Karpas-422 (cell line): ENCODE measurements around the gene PSMB9. TPM values are rescaled to one million over a fixed set of nuclear protein-coding genes. Genes with fewer than 3 reads are reported as not detected.

Source experiments
- DNase-seq: peaks from one replicate; pipeline ENCODE4 v3.0.0-alpha.2; 2015
- H2AFZ ChIP-seq: fragments of 200-600 bp; sonication (generic); 2 replicates; pipeline ENCODE4 v1.6.1; 2014; ENCODE audit warnings: antibody characterized with exemption, low read length, mixed read lengths
- H3K27ac ChIP-seq: fragments of 200-600 bp; sonication (generic); 2 replicates; pipeline ENCODE4 v1.5.1; 2014; ENCODE audit warnings: mild to moderate bottlenecking, low read length, moderate library complexity
- H3K27me3 ChIP-seq: fragments of 200-600 bp; sonication (generic); 2 replicates; pipeline ENCODE4 v1.6.1; 2014; ENCODE audit warnings: low read length, mixed read lengths
- H3K36me3 ChIP-seq: fragments of 200-600 bp; sonication (generic); 2 replicates; pipeline ENCODE4 v1.6.1; 2014; ENCODE audit warnings: low read length, mixed read lengths; ENCODE audit not compliant: insufficient read depth
- H3K4me1 ChIP-seq: fragments of 200-600 bp; sonication (generic); 2 replicates; pipeline ENCODE4 v1.6.1; 2014; ENCODE audit warnings: mild to moderate bottlenecking, low read length, mixed read lengths
- H3K4me2 ChIP-seq: fragments of 200-600 bp; sonication (generic); 2 replicates; pipeline ENCODE4 v1.6.1; 2014; ENCODE audit warnings: low read length, low read depth, mild to moderate bottlenecking; ENCODE audit not compliant: poor library complexity, severe bottlenecking
- H3K4me3 ChIP-seq: fragments of 200-600 bp; sonication (generic); 2 replicates; pipeline ENCODE4 v1.5.1; 2014; ENCODE audit warnings: mild to moderate bottlenecking, antibody characterized with exemption, low read length, mixed read lengths
- H3K79me2 ChIP-seq: fragments of 200-600 bp; sonication (generic); 2 replicates; pipeline ENCODE4 v1.6.1; 2014; ENCODE audit warnings: mild to moderate bottlenecking, low read length, mixed read lengths
- H3K9ac ChIP-seq: fragments of 200-600 bp; sonication (generic); 2 replicates; pipeline ENCODE4 v1.6.0; 2014; ENCODE audit warnings: low read length
- H3K9me2 ChIP-seq: fragments of 200-600 bp; sonication (generic), shearing (Covaris generic); replicated peaks from 2 replicates; pipeline ENCODE4 v1.6.0; 2014; ENCODE audit warnings: mild to moderate bottlenecking, low read length, moderate library complexity; ENCODE audit not compliant: insufficient read depth
- H3K9me3 ChIP-seq: fragments of 300-700, 200-600 bp; sonication (generic); 2 replicates; pipeline ENCODE4 v1.6.1; 2014; ENCODE audit warnings: low read length, mixed read lengths
- H4K20me1 ChIP-seq: fragments of 200-600 bp; sonication (generic); 2 replicates; pipeline ENCODE4 v1.6.1; 2014; ENCODE audit warnings: mild to moderate bottlenecking, antibody characterized with exemption, low read length, low read depth; ENCODE audit not compliant: insufficient read depth
- total RNA-seq: library from RNA; depleted of rRNA; stranded (reverse); fragments of >200 nt; shearing (Covaris generic); gene quantifications from 2 replicates; pipeline ENCODE4 v1.2.3, GENCODE V29; 2014; ENCODE audit warnings: low replicate concordance

PSMB9 gene
- total RNA-seq, 1 experiment from 2014 or later, result 185 TPM

GRCh38 chr6:32847795-32848194 is 6.2 kb upstream of the PSMB9 start:
- peaks cover 73% of the 10 kb centered on the region for H3K79me2 ChIP-seq
- peaks cover 66% of the 10 kb centered on the region for H3K4me1 ChIP-seq
- DNase-seq, result no peak
- no peaks in the 10 kb centered on the region for H4K20me1 ChIP-seq
- no peak overlapping the region for H3K27ac ChIP-seq
- H3K36me3 ChIP-seq, result peaks cover 50% of the 10 kb centered on the region
- no peaks in the 10 kb centered on the region for H3K9me2 ChIP-seq
- H3K9ac ChIP-seq, result no peak overlapping the region
- no peaks in the 10 kb centered on the region for H3K27me3 ChIP-seq
- H3K9me3 ChIP-seq, result no peaks in the 10 kb centered on the region
- no peak overlapping the region for H3K4me3 ChIP-seq
- no peak overlapping the region for H3K4me2 ChIP-seq
- H2AFZ ChIP-seq, result no peak overlapping the region

DNA sequence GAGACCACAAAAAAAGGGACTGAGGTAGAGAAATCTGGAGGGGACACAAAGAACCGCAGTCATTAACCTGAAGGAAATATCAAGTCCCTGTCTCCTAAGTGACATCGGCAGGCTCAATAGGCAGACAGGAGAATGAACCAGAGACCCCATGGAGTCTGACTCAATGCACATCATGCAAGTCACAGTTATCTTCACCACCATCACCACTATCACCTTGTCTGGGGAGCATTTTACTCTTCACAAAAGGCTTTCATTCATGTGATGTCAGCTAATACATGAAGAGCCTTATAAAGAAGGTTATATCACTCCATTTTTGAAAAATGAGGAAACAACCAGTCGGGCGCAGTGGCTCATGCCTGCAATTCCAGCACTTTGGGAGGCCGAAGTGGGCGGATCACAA is 4.9 kb upstream of the PSMB9 start:
- Histone ChIP-seq H3K4me3 (no peak overlapping the region), H3K27me3 (no peaks in the 10 kb centered on the region), H3K9ac (no peak overlapping the region), H3K9me3 (no peaks in the 10 kb centered on the region), H3K4me1 (peaks cover 60% of the 10 kb centered on the region), H4K20me1 (no peaks in the 10 kb centered on the region), H3K36me3 (peaks cover 49% of the 10 kb centered on the region), H3K4me2 (no peak overlapping the region), H3K79me2 (peaks cover 71% of the 10 kb centered on the region), H2AFZ (no peak overlapping the region), H3K27ac (no peak overlapping the region), H3K9me2 (no peaks in the 10 kb centered on the region)
- no peak for DNase-seq

GRCh38 chr6:32851025-32851424 is 3.0 kb upstream of the PSMB9 start:
- Histone ChIP-seq H3K79me2 (peaks cover 83% of the 10 kb centered on the region), H3K4me2 (peak overlapping the region; percentile 87), H3K4me3 (peak overlapping the region; percentile 81; the same call in 1 of the 2 replicates), H3K27me3 (no peaks in the 10 kb centered on the region), H4K20me1 (no peaks in the 10 kb centered on the region), H3K9me3 (no peaks in the 10 kb centered on the region), H3K27ac (peak overlapping the region; percentile 85), H3K36me3 (peaks cover 46% of the 10 kb centered on the region), H3K9ac (peak overlapping the region; percentile 98), H2AFZ (no peak overlapping the region), H3K9me2 (no peaks in the 10 kb centered on the region), H3K4me1 (peaks cover 57% of the 10 kb centered on the region)
- no peak for DNase-seq

- H3K9me2 ChIP-seq, result no peaks in the 10 kb centered on the region
- peak overlapping the region; percentile 81 for H3K4me3 ChIP-seq
- no peaks in the 10 kb centered on the region for H3K9me3 ChIP-seq
- H3K79me2 ChIP-seq, result peaks cover 83% of the 10 kb centered on the region
- no peak overlapping the region for H2AFZ ChIP-seq
- peaks cover 52% of the 10 kb centered on the region for H3K4me1 ChIP-seq
- DNase-seq, result peak; percentile 80
- no peaks in the 10 kb centered on the region for H3K27me3 ChIP-seq
- peak overlapping the region; percentile 98 for H3K9ac ChIP-seq
- H4K20me1 ChIP-seq, result no peaks in the 10 kb centered on the region
- peak overlapping the region; percentile 87 for H3K4me2 ChIP-seq
- H3K36me3 ChIP-seq, result peaks cover 35% of the 10 kb centered on the region
- peak overlapping the region; percentile 85 for H3K27ac ChIP-seq
Measured at GRCh38 chr6:32852018-32852843, 1.8 kb upstream of the PSMB9 start.

- peak; percentile 74 for DNase-seq
- Histone ChIP-seq H3K79me2 (peaks cover 83% of the 10 kb centered on the region), H3K36me3 (peaks cover 35% of the 10 kb centered on the region), H3K9me3 (no peaks in the 10 kb centered on the region), H3K9me2 (no peaks in the 10 kb centered on the region), H3K4me2 (peak overlapping the region; percentile 87), H3K27me3 (no peaks in the 10 kb centered on the region), H3K4me3 (peak overlapping the region; percentile 81), H3K9ac (peak overlapping the region; percentile 98), H2AFZ (no peak overlapping the region; the same call in 1 of the 2 replicates), H3K4me1 (peaks cover 46% of the 10 kb centered on the region), H3K27ac (peak overlapping the region; percentile 85), H4K20me1 (no peaks in the 10 kb centered on the region)
Measured at GRCh38 chr6:32852844-32853540, 1.0 kb upstream of the PSMB9 start.

DNA sequence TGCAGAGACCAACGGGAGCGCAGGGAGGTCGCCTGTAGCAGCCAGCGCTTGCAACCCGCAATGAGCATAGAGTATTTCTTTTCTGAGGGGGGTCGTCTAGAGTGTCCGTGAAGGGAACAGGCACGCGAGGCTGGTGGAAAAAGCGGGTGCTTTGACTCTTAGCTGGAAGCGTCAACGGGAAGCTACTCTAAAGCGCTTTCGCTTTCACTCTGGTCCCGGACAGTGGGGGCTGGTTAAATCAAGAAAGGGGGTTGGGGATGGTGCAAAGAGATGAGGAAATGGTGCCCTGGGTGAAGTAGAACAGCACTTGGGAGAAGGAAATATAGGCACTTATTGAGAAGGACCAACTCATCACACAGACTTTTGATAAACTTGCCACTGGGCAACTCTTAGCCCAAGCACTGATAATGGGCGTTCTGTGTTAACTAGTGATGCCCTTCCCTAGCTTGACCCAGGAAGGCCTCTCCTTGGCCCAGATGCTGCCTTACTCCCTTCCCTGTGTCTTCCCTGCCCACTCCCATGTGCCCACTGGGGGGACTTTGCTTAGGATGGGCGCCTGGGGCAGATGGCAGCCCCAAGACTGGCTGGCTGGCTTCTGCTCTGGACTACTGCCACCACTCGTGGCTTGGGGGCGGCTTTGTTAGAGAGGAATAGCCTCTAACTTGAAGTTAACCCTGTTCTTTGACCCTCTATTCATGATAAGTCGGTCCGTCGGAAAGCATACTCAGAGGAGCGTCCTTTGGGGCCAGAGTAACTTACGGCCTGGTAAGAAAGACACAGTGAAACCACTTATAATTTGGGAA is 585 bp downstream of the PSMB9 start:
- H3K4me1 ChIP-seq, result peaks cover 37% of the 10 kb centered on the region
- H3K9me3 ChIP-seq, result no peaks in the 10 kb centered on the region
- no peaks in the 10 kb centered on the region for H3K27me3 ChIP-seq
- peak overlapping the region; percentile 87 for H3K4me2 ChIP-seq
- peaks cover 39% of the 10 kb centered on the region for H3K36me3 ChIP-seq
- no peaks in the 10 kb centered on the region for H4K20me1 ChIP-seq
- peak overlapping the region; percentile 81 for H3K4me3 ChIP-seq
- peaks cover 72% of the 10 kb centered on the region for H3K79me2 ChIP-seq
- H3K9me2 ChIP-seq, result no peaks in the 10 kb centered on the region
- H3K27ac ChIP-seq, result peak overlapping the region; percentile 85
- H2AFZ ChIP-seq, result no peak overlapping the region
- H3K9ac ChIP-seq, result peak overlapping the region; percentile 98
- peak; percentile 86 for DNase-seq

DNA sequence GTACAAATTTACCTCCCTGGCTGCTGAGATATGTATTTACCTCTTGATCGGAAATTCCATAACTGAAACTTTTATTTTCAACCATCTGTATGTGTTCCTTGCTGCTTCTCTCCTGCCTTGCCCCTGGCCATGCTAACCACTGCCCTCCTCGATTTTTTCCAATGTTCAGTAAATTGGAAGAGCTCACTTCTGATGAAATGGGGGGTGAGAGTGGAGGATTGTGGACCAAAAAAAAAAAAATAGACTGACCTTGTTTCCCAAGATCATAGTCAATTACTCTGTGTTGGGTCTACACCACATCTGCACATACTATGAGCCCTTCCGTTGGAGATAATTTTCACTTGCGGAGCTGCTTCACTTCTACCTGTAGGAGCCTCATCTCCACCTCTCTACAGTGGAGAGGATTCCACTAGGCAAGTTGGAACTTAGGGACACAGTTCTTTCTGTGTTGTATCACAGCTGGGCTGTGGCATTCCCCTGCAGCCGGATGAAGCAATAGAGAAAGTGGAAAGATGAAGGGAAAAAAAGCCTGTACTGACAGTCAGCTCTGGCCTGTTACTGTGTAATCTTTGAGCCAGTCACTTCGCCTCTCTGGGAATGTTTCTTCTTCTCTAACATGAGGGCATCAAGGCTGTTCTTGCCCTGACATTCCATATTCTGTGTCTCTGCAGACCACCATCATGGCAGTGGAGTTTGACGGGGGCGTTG is 1.6 kb downstream of the PSMB9 start:
- Histone ChIP-seq H3K79me2 (peaks cover 63% of the 10 kb centered on the region), H3K27ac (peak overlapping the region; percentile 85), H3K9ac (peak overlapping the region; percentile 98), H3K4me1 (peaks cover 37% of the 10 kb centered on the region), H3K27me3 (no peaks in the 10 kb centered on the region), H3K9me2 (no peaks in the 10 kb centered on the region), H4K20me1 (no peaks in the 10 kb centered on the region), H3K9me3 (no peaks in the 10 kb centered on the region), H3K4me3 (peak overlapping the region; percentile 81), H2AFZ (no peak overlapping the region), H3K4me2 (peak overlapping the region; percentile 87), H3K36me3 (peaks cover 33% of the 10 kb centered on the region)
- DNase-seq, result no peak
